Keratinocyte (primary cell): ENCODE results near the gene METRNL.

Experiments
- EZH2 ChIP-seq: IDR thresholded peaks from one replicate; pipeline ENCODE4 v1.6.1; 2012; ENCODE audit warnings: inconsistent platforms, mild to moderate bottlenecking, low read length, moderate library complexity
- TF ChIP-seq, protein P1 (sequence below), 3 experiments: IDR thresholded peaks in 1 of 3; conservative IDR thresholded peaks in 1 of 3; optimal IDR thresholded peaks in 1 of 3; 2 replicates in 2 of 3; 3 replicates in 1 of 3; pipeline versions ENCODE3 to v1.5.1; 2011; ENCODE audit warnings: low read length in 3 of 3, mild to moderate bottlenecking in 3 of 3, moderate library complexity in 2 of 3, control low read depth in 1 of 3, inconsistent platforms in 1 of 3; ENCODE audit not compliant: insufficient read depth in 2 of 3; ENCODE audit errors: extremely low read depth in 1 of 3

DNA sequence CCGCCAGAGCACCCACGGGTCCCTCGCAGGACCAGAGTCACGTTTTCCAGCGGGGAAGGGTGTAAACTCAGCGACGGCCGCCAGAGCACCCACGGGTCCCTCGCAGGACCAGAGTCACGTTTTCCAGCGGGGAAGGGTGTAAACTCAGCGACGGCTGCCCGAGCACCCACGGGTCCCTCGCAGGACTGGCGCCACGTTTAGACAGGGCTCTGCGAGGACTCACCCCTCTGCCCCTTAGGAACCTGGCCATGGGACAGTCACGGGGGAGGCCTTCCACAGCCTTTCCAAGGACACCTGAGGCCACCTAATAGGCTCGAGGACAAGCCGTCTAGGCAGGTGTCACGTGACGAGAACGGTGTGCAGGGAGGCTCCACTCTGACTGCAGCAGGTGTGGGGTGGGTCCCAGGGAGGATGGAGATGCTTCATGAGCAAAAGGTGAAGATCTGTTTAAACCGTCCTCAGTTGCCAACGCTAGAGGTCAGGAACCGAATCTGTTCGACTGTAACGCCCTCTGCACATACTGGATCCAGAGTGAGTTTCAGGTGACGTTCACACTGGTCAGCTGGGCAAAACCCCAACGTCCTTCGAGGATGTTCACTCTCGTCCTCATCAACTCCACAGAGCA is 48.0 kb upstream of the METRNL start:
- TF ChIP-seq EZH2, result no peak
- TF ChIP-seq, protein P1, sequence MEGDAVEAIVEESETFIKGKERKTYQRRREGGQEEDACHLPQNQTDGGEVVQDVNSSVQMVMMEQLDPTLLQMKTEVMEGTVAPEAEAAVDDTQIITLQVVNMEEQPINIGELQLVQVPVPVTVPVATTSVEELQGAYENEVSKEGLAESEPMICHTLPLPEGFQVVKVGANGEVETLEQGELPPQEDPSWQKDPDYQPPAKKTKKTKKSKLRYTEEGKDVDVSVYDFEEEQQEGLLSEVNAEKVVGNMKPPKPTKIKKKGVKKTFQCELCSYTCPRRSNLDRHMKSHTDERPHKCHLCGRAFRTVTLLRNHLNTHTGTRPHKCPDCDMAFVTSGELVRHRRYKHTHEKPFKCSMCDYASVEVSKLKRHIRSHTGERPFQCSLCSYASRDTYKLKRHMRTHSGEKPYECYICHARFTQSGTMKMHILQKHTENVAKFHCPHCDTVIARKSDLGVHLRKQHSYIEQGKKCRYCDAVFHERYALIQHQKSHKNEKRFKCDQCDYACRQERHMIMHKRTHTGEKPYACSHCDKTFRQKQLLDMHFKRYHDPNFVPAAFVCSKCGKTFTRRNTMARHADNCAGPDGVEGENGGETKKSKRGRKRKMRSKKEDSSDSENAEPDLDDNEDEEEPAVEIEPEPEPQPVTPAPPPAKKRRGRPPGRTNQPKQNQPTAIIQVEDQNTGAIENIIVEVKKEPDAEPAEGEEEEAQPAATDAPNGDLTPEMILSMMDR (optimal IDR thresholded peaks at IDR 0.05 in 1 of 3, IDR thresholded peaks at IDR 0.05 in 1 of 3, conservative IDR thresholded peaks at IDR 0.05 in 1 of 3; ENCODE audit: extremely low read depth in 1 of 3, insufficient read depth in 2 of 3, low read length in 3 of 3), result no peak
